ENCODE results near the gene OPCML.

Gene OPCML

GRCh38 chr11:132563050-132563449 is 969.3 kb downstream of the OPCML start:
- no peak overlapping the region for H3K4me3 ChIP-seq (ENCODE audit: low read depth, low read length)
- no peak for TF ChIP-seq CTCF (IDR thresholded peaks at IDR 0.05; ENCODE audit: borderline replicate concordance, insufficient read depth, low read depth, low read length)

- no peak overlapping the region for H3K4me3 ChIP-seq (ENCODE audit: low read depth, low read length)
- TF ChIP-seq CTCF (IDR thresholded peaks at IDR 0.05; ENCODE audit: borderline replicate concordance, insufficient read depth, low read depth, low read length) = no peak
Measured at GRCh38 chr11:132561937-132562336, 970.4 kb downstream of the OPCML start.

- TF ChIP-seq CTCF (IDR thresholded peaks at IDR 0.05; ENCODE audit: borderline replicate concordance, insufficient read depth, low read depth, low read length) = no peak
- H3K4me3 ChIP-seq (ENCODE audit: low read depth, low read length) = no peak overlapping the region
Measured at GRCh38 chr11:132559331-132560036, 972.8 kb downstream of the OPCML start.

GRCh38 chr11:132556316-132556715 is 976.0 kb downstream of the OPCML start:
- no peak for TF ChIP-seq CTCF (IDR thresholded peaks at IDR 0.05; ENCODE audit: borderline replicate concordance, insufficient read depth, low read depth, low read length)
- H3K4me3 ChIP-seq (ENCODE audit: low read depth, low read length) = no peak overlapping the region

GRCh38 chr11:132555617-132556016 is 976.7 kb downstream of the OPCML start:
- no peak overlapping the region for H3K4me3 ChIP-seq (ENCODE audit: low read depth, low read length)

GRCh38 chr11:132551016-132551415 is 981.3 kb downstream of the OPCML start:
- TF ChIP-seq CTCF (IDR thresholded peaks at IDR 0.05; ENCODE audit: borderline replicate concordance, insufficient read depth, low read depth, low read length) = no peak
- no peak overlapping the region for H3K4me3 ChIP-seq (ENCODE audit: low read depth, low read length)

More at GRCh38 chr11:132555617-132556016, 976.7 kb downstream of the OPCML start:
- no peak for TF ChIP-seq CTCF (IDR thresholded peaks at IDR 0.05; ENCODE audit: borderline replicate concordance, insufficient read depth, low read depth, low read length)

GRCh38 chr11:132549561-132549960 is 982.7 kb downstream of the OPCML start:
- TF ChIP-seq CTCF (IDR thresholded peaks at IDR 0.05; ENCODE audit: borderline replicate concordance, insufficient read depth, low read depth, low read length) = no peak
- H3K4me3 ChIP-seq (ENCODE audit: low read depth, low read length) = no peak overlapping the region
